ENCODE data around the gene SP4. TPM values are rescaled to one million over a fixed set of nuclear protein-coding genes. Genes with fewer than 3 reads are reported as not detected.

SP4 gene
- total RNA-seq, 1 experiment from 2014 or later = 9.3 TPM

GRCh38 chr7:21414795-21415393 is 13.0 kb upstream of the SP4 start:
- Histone ChIP-seq H3K9me3 (ENCODE audit: low read depth, low read length, poor library complexity, severe bottlenecking) (no peaks in the 10 kb centered on the region), H3K27ac (ENCODE audit: low read depth, low read length, poor library complexity, severe bottlenecking) (no peak overlapping the region), H3K36me3 (ENCODE audit: insufficient read depth, low read length, poor library complexity, severe bottlenecking) (no peaks in the 10 kb centered on the region), H3K4me3 (ENCODE audit: low read depth, low read length, poor library complexity, severe bottlenecking) (no peak overlapping the region), H3K27me3 (replicated peaks; ENCODE audit: insufficient read depth, low read depth, low read length, poor library complexity) (peaks cover 6% of the 10 kb centered on the region), H3K4me1 (ENCODE audit: insufficient read depth, low read length, poor library complexity, severe bottlenecking) (peaks cover 8% of the 10 kb centered on the region)
- no TSS peak for BruUV-seq (replicated peaks)
- POLR2A ChIA-PET (ENCODE audit: low non-redundant PET) = no interaction called here
- DNase-seq (ENCODE audit: low spot score) = no peak
- CTCF ChIA-PET = no interaction called here
- TF ChIP-seq EZH2 (IDR thresholded peaks at IDR 0.05; ENCODE audit: borderline replicate concordance, low read depth, low read length, poor library complexity, severe bottlenecking) (no peak), CTCF (conservative IDR thresholded peaks at IDR 0.05; ENCODE audit: low read depth, low read length) (no peak)
- intact Hi-C loops (cut with micrococcal nuclease; ENCODE audit: unreplicated experiment) = no loop called here

- CTCF ChIA-PET = no interaction called here
- intact Hi-C loops (cut with micrococcal nuclease; ENCODE audit: unreplicated experiment) = no loop called here
- H3K4me3 ChIP-seq (ENCODE audit: low read depth, low read length, poor library complexity, severe bottlenecking) = no peak overlapping the region
- H3K27me3 ChIP-seq (replicated peaks; ENCODE audit: insufficient read depth, low read depth, low read length, poor library complexity) = peaks cover 6% of the 10 kb centered on the region
- POLR2A ChIA-PET (ENCODE audit: low non-redundant PET) = no interaction called here
- H3K27ac ChIP-seq (ENCODE audit: low read depth, low read length, poor library complexity, severe bottlenecking) = no peak overlapping the region
- H3K4me1 ChIP-seq (ENCODE audit: insufficient read depth, low read length, poor library complexity, severe bottlenecking) = peaks cover 8% of the 10 kb centered on the region
- TF ChIP-seq EZH2 (IDR thresholded peaks at IDR 0.05; ENCODE audit: borderline replicate concordance, low read depth, low read length, poor library complexity, severe bottlenecking) (no peak), CTCF (conservative IDR thresholded peaks at IDR 0.05; ENCODE audit: low read depth, low read length) (no peak)
- no peak for DNase-seq (ENCODE audit: low spot score)
- H3K9me3 ChIP-seq (ENCODE audit: low read depth, low read length, poor library complexity, severe bottlenecking) = no peaks in the 10 kb centered on the region
- H3K36me3 ChIP-seq (ENCODE audit: insufficient read depth, low read length, poor library complexity, severe bottlenecking) = no peaks in the 10 kb centered on the region
- BruUV-seq (replicated peaks) = no TSS peak
These were observed 10.2 kb upstream of the SP4 start for GRCh38 chr7:21417647-21418046.

GRCh38 chr7:21422751-21423150 is 5.1 kb upstream of the SP4 start:
- intact Hi-C loops (cut with micrococcal nuclease; ENCODE audit: unreplicated experiment) = no loop called here

More at GRCh38 chr7:21422751-21423150, 5.1 kb upstream of the SP4 start:
- ChIA-PET POLR2A (ENCODE audit: low non-redundant PET) (no interaction called here), CTCF (no interaction called here)
- Histone ChIP-seq H3K4me3 (ENCODE audit: low read depth, low read length, poor library complexity, severe bottlenecking) (no peak overlapping the region), H3K27ac (ENCODE audit: low read depth, low read length, poor library complexity, severe bottlenecking) (no peak overlapping the region), H3K27me3 (replicated peaks; ENCODE audit: insufficient read depth, low read depth, low read length, poor library complexity) (peaks cover 6% of the 10 kb centered on the region), H3K4me1 (ENCODE audit: insufficient read depth, low read length, poor library complexity, severe bottlenecking) (no peaks in the 10 kb centered on the region), H3K9me3 (ENCODE audit: low read depth, low read length, poor library complexity, severe bottlenecking) (no peaks in the 10 kb centered on the region), H3K36me3 (ENCODE audit: insufficient read depth, low read length, poor library complexity, severe bottlenecking) (no peaks in the 10 kb centered on the region)
- no peak for DNase-seq (ENCODE audit: low spot score)
- no TSS peak for BruUV-seq (replicated peaks)
- TF ChIP-seq CTCF (conservative IDR thresholded peaks at IDR 0.05; ENCODE audit: low read depth, low read length) (no peak), EZH2 (IDR thresholded peaks at IDR 0.05; ENCODE audit: borderline replicate concordance, low read depth, low read length, poor library complexity, severe bottlenecking) (no peak)
